ENCODE results near the gene PPP1R13B.

PPP1R13B gene

DNA sequence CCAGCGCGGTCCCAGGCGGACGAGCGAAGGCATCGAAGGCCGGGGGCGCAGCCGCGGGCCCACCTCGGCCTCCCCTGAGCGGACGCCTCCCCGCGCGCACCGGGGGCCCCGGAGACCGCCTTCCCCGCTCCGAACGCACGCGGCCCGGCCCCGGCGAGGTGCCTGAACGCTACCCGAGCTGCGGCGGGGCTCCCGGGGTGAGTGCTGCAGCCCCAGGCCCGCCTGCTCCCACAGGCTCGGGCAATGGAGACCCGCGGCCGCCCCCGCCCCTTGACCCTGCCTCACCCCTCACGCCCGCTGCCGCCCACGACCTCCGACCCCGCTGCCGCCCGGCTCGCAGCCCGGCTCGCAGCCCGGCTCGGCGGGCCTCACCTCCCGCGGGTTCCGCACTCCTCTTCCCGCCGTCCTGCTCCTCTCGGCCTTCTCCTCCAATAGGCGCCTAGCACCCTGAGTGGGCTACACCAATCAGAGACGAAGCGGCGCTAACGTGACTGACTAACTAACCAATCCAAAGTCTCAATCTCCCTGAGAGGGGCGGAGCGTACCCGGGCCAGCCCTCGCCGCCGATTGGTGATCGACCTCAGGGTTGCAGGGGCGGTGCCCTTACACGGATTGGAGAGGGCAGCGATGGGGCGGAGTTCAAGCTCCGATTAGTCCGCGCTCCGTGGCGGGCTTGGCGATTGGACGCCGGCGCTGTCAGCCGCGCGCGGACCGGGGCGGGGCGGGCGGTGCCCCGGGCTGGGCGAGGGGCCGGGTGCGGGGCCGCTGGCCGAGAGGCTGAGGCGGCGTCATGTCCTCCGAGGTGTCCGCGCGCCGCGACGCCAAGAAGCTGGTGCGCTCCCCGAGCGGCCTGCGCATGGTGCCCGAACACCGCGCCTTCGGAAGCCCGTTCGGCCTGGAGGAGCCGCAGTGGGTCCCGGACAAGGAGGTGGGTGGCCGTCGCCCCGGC lies 132.0 kb downstream of the PPP1R13B start, which contains the start of the genes XRCC3 and ZFYVE21:
Gene XRCC3, minus strand, starts transcription at position 400 of the 949 bp plus-strand sequence. CDS start 4,364 bp downstream, outside the sequence.
Gene ZFYVE21, plus strand, starts transcription at position 759 of the 949 bp plus-strand sequence. Its CDS starts 32 bp downstream, at position 791.
- no peak for TF ChIP-seq ZNF274 (IDR thresholded peaks at IDR 0.05; ENCODE audit: low read depth, low read length)

DNA sequence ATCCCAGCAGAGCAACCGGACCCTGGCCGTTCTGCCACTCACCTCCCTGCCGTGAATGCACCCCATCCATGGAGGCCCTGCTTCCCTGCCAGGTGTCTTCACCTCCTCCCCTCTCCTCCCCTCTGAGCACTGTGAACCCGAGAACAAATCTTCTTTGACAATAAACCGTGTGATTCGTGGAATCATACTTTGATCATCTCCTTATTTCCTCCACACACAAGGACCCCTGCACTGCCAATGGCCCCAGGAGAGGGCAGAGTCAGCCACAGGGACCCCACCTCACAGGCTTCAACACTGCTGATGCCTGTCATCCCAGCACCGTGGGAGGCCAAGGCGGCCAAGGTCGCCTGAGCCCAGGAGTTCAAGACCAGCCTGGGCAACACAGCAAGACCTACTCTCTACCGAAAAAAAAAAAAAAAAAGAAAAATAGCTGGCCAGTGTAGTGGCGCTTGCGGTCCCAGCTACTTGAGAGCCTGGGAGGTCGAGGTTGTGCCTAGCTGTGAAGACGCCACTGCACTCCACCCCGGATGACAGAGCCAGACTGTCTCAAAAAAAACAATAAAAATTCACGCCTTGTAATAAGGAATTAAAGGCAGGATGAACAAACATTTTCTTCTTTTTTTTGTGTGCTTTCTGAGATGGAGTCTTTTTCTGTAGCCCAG lies 133.2 kb downstream of the PPP1R13B start:
- TF ChIP-seq ZNF274 (IDR thresholded peaks at IDR 0.05; ENCODE audit: low read depth, low read length), result no peak

More for the DNA sequence above, 132.0 kb downstream of the PPP1R13B start, which contains the start of the genes XRCC3 and ZFYVE21:
- peak within 1 kb of the TSS; percentile 88 for H3K4me3 ChIP-seq (ENCODE audit: low read length)

DNA sequence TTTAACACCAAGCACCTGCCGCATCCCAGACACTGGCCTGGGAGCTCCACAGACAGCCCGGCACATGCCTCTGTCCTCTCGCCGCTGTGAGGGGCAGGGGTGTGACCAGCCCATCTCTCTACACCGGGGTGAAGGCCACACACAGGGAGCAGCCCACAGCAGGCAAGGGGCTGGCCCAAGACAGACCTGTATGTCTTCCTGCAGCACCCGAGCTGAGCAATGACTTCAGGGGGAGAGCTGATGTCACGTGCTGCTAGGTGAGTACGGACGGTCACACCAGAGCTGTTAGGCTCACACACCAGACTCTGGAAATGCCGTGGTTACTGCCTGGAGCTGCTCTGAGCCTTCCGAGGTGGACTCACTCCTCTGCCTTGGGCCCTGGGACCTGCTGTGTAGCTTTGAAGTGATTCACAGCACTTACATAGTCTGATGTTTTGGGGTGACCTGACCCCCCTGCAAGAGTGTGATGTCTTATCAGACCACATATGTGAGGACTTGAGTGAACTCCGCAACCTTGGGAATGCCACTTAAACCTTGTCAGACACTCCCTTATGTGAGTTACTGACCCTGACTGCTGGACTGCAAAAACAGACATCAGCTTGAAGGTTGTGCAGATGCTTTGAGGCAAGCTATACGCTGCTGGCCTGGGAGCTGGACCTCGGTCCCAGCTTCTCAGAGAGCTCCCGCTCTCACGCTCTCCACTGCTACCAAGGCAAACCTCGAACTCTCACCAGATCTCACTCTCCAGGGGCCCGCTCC lies 133.9 kb downstream of the PPP1R13B start:
- no peak for TF ChIP-seq ZNF274 (IDR thresholded peaks at IDR 0.05; ENCODE audit: low read depth, low read length)
- H3K4me3 ChIP-seq (ENCODE audit: low read length), result peak overlapping the region; percentile 88; the same call in 1 of the 2 replicates

More for the DNA sequence above, 133.2 kb downstream of the PPP1R13B start:
- H3K4me3 ChIP-seq (ENCODE audit: low read length), result peak overlapping the region; percentile 88

DNA sequence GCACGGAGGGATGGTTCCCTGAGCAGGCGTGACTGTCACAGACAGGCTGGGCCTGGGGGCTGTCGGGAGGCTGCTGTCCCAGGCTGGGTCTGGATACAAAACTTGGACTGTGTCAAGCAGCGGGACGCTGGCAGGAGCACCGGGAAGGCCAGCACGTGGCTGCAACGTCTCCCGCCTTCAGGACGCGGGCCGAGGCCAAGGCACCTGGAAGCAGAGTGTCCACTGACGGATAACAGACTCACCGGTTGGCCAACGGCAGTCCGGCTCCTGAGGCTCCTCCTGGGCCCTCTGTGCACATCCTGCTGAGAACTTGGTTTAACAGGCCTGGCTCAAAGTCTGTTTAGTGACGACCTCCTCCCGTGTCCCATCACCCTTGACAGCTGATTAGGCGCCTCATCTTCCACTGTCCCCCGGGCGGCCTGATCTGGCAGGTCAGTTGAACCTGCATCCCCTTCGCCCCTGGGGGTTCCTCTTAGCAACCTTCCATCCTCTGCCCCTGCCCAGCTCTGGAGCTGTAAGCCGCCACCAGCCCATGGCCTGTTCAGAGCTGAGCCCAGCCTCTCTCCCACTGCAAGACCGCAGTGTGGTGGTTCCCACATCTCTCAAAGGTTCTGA lies 134.6 kb downstream of the PPP1R13B start:
- H3K4me3 ChIP-seq (ENCODE audit: low read length), result no peak overlapping the region
- no peak for TF ChIP-seq ZNF274 (IDR thresholded peaks at IDR 0.05; ENCODE audit: low read depth, low read length)

DNA sequence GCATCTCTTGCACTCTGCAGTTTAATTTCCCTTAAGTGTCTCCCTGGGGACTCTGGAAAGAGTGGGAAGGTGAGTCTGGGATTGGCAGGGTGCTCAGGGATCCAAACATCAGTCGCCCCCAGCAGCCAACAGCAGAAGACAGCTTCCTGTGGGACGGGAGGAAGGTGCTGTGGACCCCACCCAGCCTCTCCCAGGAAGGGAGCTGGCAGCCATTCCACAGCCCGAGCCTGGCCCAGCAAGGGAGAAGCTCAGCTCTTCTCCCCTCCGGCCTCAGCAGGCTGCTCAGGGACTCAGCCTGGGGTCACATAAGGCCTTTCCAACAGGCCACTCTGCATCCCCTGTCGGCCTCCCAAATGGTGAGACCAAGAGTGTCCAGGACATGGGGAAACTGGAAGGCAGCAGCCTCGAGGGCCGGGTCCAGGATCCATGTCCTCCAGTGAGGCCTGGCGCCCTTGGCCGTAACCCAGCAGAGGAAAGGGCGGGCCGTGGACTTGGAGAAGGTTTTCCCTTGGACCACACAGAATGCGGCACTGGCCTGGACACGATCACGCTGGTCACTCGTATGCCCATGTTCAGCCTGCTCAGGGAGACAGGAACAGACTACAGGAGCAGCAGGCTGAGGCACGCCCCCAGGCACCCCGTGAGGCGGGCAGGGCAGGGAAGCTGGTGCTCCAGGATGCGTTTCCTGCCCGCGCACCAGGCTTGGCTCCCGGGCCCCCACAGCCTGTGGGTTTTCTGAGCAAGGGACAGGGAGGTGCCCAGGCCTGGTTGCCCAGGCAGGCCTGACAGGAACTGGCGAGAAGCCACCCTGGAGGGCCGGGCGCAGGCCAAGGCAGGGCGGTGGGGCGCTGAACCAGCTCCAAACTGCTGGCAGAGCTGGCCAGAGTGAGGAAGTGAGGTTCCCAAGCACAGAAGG lies 135.6 kb downstream of the PPP1R13B start:
- TF ChIP-seq ZNF274 (IDR thresholded peaks at IDR 0.05; ENCODE audit: low read depth, low read length), result no peak
- H3K4me3 ChIP-seq (ENCODE audit: low read length), result no peak overlapping the region

DNA sequence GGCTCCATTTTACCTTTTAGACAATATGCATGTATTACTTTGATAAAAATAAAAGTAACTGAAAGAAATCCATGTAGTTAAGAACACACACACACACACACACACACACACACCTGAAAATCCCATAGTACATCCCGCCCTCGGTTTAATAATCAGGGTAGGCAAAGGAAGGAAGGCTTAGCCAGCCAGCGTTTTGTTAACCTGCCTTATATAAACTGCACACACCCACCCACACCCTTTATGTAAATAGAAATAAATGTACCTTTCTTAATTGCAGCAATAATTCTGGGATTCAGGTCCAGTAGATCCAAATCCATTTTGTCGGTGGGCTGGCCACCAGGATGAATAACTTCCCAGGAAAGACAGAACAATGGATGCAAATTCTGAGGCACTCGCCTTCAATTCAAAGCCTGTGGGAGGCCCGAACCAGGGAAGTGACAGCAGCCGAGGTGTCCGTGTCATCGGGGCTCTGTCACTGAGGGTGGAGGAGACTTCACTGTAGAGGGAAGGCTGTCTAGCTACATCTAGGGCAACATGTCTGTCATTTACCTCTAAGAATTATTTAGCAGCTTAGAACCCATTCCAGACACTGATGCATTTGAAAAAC lies 136.5 kb downstream of the PPP1R13B start:
- no peak overlapping the region for H3K4me3 ChIP-seq (ENCODE audit: low read length)
- no peak for TF ChIP-seq ZNF274 (IDR thresholded peaks at IDR 0.05; ENCODE audit: low read depth, low read length)

DNA sequence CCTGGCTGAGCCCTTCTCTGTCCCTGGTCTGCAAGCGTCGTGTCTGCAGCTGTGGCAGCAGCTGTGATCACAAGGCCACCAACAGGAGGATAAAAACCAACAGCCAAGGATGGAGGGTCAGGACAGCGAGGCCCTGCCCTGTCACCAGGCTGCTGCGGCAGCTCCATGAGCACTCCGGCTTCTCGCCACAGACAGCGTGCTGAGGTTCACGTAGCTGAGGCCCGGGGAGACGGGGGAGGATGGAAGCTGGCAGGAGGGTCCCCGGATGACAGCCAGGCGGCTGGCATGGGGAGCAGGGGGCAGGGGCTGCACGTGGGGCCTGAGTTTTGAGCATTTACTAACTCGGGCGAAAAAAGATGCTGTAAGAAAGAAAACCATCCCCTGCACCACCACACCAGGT lies 137.6 kb downstream of the PPP1R13B start:
- no peak overlapping the region for H3K4me3 ChIP-seq (ENCODE audit: low read length)
- no peak for TF ChIP-seq ZNF274 (IDR thresholded peaks at IDR 0.05; ENCODE audit: low read depth, low read length)

DNA sequence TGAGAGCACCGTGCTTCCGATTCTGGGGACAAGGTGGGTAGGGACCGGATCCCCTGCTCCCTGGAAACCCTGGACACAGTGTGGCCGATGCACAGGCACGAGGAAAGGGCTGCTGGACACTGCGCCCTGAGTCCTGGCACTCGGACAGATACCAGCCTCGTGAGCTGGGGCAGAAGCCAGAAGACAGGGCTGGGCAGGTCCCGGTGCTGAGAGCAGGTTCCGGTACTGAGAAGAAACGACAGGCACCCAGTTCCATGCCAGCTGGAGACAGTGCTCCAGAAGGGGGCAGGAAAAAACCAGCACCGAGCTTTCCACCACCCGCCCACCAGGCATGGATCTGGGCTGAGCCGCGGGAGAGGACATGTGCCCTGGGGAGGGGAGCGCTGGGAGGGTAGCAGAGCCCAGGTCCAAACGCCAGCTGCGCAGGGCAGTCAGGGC lies 138.6 kb downstream of the PPP1R13B start:
- H3K4me3 ChIP-seq (ENCODE audit: low read length), result no peak overlapping the region
- TF ChIP-seq ZNF274 (IDR thresholded peaks at IDR 0.05; ENCODE audit: low read depth, low read length), result no peak

DNA sequence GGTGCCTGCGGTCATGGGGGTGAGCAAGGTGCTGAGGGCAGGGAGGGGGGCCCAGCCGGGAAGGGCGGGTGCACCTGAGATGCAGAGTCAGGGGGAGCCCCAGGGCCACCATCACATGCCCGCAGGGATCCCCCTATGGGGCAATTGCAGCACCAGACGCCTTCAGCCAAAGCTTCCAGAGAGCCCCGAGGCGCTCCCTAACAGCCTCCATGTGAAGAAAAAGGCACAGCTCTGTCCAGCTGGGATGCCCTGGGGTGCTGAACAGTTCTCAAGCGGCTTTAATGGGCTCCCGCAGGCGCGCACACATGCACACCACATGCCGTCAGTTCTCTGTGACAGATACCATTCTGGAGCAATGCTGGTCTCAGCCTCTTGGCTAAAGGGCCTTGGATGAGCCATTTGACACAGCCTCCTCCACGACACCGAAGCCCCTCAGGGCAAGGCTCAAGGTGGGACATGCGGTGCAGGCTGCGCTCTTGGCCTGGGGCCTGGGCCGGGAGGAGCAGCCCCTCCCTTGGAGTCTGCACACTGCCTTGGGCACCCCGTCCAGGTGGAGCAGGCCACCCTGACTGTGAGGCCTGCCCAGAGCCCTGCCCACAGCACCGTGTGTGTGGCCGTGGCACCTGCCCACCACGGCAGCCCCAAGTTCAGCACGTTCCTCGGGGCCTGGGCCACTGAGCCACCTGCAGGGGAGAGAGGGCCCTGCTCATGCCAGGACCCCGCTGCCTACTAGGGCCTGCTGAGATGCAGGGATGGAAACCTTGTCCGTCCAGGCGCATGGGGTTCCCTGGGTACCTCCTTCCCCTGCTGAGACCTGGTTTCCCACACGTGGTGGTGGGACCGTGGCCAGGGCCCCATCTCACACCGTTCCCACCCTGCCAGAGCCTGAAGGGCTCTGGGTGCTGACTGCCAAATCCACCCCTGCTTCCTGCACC lies 139.8 kb downstream of the PPP1R13B start:
- no peak for TF ChIP-seq ZNF274 (IDR thresholded peaks at IDR 0.05; ENCODE audit: low read depth, low read length)

DNA sequence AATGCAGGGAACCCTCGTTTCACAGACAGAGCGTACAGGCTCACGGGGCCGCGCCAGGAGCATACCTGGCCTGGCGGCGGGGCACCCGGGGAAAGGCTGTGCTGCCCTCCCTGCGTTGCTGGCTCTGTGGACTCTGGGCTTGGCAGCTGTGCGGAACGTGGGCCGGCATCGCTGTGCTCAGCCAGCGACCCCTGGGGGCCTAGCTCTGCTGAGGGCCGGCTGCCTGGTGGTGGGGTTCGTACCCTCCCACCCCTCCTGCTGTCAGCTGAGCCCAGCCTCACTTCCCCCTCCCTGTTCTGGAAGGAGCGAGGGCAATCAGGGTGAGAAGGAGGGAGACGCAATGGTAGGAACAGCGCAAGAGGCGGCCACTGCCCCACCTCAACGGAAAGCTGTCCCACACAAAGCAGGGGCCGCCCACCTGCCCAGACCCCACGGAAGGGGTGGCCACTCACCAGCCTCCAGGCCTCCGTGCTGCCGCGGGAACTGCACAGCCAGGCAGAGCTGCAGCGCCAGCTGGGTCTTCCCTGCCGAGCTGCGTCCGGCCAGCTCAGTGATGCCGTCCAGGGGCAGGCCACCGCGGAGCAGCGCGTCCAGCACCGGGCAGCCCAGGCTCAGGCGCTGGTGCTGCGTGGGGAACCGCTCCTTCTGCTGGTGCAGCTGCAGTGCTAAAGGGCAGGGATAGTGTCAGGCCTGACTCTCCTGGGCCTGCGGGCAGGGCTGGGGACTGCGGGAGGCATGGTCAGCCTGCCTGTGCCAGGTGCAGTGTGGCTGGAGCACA lies 140.6 kb downstream of the PPP1R13B start:
- no peak for TF ChIP-seq ZNF274 (IDR thresholded peaks at IDR 0.05; ENCODE audit: low read depth, low read length)

More for the DNA sequence above, 139.8 kb downstream of the PPP1R13B start:
- no peak overlapping the region for H3K4me3 ChIP-seq (ENCODE audit: low read length)

More for the DNA sequence above, 140.6 kb downstream of the PPP1R13B start:
- no peak overlapping the region for H3K4me3 ChIP-seq (ENCODE audit: low read length)
